HG03342 (cell line): Measurements from ENCODE around the gene PPP2R1A.
"Not testable (repeated sequence)": the region's sequence is repeated elsewhere in the genome, so short reads cannot be mapped to it uniquely, and the experiment has no call there.

Experiments used
- ATAC-seq: cut with Tn5 transposase; IDR thresholded peaks from one replicate; pipeline ENCODE4 v1.9.1; 2021; ENCODE audit warnings: mild to moderate bottlenecking, moderate library complexity; ENCODE audit not compliant: unreplicated experiment

Gene PPP2R1A

DNA sequence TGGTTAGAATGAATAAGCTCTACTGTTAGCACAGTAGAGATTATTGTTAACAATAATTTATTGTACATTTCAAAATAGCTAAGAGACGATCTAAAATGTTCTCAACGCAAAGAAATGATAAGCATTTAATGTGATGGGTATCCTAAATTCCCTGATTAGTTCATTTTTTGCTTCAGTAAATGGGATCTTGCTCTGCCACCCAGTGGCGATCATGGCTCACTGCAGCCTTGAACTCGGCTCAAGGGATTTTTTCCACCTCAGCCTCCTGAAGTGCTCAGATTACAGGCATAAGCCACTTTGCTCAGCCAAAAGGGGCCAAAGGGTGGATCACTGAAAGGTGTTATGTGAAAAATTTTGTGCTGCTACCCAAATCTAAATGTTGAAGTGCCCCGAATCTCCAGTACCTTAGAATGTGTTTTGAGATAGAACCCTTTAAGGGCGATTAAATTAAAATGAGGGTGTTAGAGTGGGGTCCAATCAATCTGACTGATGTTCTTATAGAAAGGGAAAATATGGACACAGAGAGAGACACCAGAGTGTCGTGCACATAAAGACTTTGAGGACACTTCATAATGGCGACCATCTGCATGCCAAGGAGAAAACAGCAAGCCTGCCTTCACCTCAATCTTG is 48.0 kb downstream of the PPP2R1A start:
- ATAC-seq = no peak

DNA sequence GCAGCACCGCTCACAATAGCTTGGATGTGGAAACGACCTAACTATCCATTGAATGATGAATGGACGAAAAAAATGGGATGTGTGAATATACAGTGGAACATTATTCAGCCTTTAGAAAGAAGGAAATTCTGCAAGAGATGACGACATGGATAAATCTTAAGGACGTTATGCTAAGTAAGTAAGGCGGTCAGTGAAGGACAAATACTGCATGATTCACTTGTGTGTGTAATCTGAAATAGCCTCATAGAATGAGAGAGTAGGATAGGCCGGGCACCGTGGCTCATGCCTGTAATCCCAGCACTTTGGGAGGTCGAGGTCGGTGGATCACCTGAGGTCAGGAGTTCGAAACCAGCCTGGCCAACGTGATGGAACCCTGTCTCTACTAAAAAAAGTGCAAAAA is 54.2 kb downstream of the PPP2R1A start:
- no peak for ATAC-seq

GRCh38 chr19:52248241-52248640 is 58.4 kb downstream of the PPP2R1A start:
- no peak for ATAC-seq

- no peak for ATAC-seq
Observed at GRCh38 chr19:52258426-52258825, 68.6 kb downstream of the PPP2R1A start.

DNA sequence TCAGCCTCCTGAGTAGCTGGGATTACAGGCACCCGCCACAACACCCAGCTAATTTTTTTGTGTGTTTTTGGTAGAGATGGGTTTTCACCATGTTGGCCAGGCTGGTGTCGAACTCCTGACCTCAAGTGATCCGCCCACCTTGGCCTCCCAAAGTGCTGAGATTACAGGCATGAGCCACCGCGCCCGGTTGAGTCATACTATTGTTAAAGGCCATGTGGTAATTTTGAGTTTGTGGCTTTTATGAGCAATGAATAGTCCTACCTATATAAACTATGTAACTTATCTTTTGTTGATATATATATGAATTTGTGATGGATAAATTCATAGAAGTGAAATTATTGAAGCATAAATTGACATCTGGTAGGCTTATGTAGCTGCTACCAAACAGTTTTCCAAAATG is 75.7 kb downstream of the PPP2R1A start:
- not testable (repeated sequence) for ATAC-seq

- peak; percentile 93 for ATAC-seq
Observed at GRCh38 chr19:52269338-52270261, 79.7 kb downstream of the PPP2R1A start, which contains the start of gene ZNF766. TSS of gene ZNF766 (plus strand) at chr19:52269587. CDS start at chr19:52269614, 27 bp downstream.

GRCh38 chr19:52270266-52270885 is 80.5 kb downstream of the PPP2R1A start:
- ATAC-seq = no peak

DNA sequence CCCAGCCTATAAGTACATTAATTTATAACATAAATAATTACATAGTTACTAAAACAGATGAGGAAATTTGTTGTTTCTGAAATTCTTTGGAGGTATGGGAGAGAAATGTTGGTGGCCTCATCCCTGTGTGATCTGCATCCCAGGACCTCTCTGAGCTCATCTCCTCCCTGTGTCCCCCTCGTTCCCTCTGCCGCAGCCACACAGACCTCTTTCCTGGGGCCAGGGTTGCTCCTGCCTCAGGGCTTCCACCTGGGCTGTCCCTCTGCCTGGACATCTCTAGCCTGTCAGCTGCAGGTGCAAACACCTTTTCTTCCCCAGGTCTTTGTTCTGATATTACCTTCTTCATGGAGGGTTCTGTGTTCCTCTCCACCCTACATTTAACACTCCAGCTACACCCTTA is 83.4 kb downstream of the PPP2R1A start:
- ATAC-seq = no peak

GRCh38 chr19:52274191-52274590 is 84.3 kb downstream of the PPP2R1A start:
- ATAC-seq = no peak

GRCh38 chr19:52275988-52276387 is 86.1 kb downstream of the PPP2R1A start:
- no peak for ATAC-seq

DNA sequence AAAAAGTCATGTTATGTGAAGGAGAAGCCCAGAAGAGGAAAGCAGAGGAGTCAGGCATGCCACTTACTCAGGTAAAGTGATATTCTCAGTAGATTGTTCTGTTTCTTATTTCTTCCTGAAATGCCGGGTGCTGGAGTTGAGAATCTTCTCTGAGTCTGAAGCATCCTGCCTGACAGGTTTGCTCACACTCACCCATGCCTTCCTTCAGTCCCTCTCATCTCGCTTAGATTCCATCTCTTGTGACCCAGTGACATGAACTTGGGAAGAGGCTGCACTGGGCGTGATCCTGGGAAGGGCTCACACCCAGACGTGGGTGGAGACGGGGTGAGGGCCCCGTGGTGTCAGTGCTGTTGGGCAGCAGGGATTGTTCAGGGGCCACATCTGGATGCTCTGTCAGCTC is 87.6 kb downstream of the PPP2R1A start:
- ATAC-seq = no peak
